NCI-H146 treated with DMSO at 0.1 percent for 48 hours (cell line): Measurements from ENCODE around the gene SND1.
"Not testable (repeated sequence)": the region's sequence is repeated elsewhere in the genome, so short reads cannot be mapped to it uniquely, and the experiment has no call there.

Source experiments
- DNase-seq: peaks from one replicate; lab custom pipeline; 2025; ENCODE audit not compliant: unreplicated experiment; lab: John Stamatoyannopoulos, UW

The SND1 gene

DNA sequence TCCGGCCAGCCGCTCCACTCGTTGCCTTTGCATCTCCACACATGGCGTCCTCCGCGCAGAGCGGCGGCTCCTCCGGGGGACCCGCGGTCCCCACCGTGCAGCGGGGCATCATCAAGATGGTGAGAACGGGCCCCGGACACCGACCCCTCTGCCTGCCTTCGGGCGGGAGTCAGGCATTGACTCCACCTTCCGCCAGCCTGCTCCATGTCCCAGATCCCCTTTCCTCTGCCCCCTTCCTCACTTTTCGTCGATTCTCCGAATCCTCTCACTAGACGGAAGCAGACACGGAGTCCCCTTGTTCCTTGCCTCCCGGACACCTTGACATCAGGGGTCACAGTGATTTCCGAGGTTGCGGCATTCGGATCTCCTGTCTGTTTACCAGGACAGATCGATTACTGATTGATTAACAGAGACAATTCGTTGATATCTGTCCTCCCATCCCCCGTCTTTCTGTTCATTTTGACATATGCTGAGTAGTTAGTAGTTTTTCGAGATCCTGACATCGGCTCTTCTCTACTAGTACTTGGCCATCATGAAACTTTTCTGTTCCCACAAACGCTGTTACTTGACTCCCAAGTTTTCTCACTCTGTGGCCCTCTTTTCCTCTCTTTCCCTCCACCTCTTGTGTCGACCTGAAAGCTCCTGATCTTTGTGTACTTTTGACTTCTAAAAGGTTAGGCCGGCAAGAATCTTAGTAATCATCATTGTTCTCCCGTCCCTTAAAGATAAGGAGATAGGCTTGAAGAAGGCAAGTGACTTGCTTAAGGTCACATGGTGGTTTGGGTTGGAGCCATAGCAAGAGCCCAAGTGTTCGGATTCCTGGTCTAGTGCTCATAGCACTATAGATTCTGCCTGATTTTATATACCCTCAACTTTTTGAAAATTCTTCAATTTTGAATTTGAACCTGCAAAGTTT is 597 bp downstream of the SND1 start:
- no peak for DNase-seq

DNA sequence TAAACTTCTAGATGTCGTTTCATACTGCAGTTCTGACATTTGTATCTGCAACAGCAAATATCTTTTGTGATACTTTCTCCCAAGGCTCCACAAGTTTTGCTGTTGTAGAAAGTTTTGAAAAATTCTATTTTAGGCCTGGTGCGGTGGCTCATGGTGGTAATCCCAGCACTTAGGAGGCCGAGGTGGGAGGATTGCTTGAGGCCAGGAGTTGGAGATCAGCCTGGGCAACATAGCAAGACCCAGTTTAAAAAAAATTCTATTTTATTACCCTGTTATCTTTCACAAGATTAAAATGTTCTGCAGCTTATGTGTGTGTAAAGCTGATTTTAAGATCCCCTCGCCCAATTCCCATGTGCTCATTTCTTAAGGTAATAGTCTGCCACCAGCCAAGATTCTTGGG is 1.4 kb downstream of the SND1 start:
- no peak for DNase-seq

GRCh38 chr7:127654404-127655394 is 2.7 kb downstream of the SND1 start:
- no peak for DNase-seq

GRCh38 chr7:127655720-127656119 is 3.7 kb downstream of the SND1 start:
- no peak for DNase-seq

DNA sequence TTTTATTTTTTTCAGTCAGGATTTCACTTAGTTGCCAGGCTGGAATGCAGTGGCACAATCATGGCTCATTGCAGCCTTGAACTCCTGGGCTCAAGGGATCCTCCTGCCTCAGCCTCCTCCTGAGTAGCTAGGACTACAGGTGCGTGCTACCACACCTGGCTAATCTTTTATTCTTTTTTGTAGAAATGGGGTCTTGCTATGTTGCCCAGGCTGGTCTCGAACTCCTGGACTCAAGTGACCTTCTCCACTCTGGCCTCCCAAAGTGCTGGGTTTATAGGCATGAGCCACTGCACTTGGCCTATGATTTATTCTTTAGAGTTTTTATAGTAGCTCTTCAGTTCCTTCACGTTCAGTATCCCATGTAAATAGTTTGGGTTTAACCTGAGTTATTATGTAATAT is 5.5 kb downstream of the SND1 start:
- DNase-seq, result no peak

DNA sequence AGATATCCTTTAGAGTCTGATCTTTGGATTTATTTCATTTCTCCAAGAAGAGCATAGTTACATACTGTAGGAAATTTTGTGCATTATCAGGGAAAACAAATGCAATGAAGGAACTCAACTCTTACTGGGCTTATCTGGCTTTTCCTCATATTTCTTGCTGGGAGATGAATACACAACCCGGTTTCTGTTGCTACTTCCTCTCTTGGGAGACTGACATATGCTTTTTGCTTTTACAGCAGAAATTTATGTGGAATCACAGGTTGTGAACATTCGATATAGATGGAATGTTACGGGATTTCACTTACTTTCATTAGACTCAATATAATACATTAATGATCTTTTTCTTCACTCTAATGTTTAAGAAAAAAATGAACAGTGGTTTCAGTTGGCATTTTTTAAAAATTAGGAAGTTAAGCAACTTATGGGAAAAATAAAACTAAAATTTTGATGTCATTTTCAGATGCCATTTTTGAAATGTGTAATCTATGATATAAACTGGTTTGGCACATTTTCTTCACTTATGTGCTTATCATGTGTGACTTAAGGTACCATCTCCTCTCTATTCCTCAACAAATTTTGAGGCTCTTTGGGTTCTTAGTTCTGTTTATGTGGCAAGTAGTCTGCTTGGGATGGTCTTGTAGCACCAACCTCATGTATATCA is 7.1 kb downstream of the SND1 start:
- DNase-seq, result no peak

DNA sequence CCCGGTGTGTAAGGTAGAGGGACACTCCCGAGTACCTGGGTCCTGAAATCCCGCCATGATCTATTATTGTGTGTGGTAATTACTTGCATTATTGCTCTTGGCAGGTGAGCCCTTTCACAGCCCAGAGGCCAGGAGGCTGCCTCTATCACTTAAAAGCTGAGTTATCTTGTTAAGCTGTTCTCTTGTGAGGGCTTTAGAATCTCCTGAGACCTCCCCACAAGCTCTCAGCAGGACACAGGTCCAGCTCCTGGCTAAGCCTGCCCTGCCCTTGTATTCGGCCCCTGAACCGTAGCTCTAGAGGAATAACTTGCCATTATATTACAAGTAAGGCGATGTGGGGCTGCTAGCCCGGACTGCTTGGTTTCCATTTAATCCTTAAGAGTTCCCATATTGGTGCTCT is 13.9 kb downstream of the SND1 start:
- DNase-seq, result peak; percentile 68

DNA sequence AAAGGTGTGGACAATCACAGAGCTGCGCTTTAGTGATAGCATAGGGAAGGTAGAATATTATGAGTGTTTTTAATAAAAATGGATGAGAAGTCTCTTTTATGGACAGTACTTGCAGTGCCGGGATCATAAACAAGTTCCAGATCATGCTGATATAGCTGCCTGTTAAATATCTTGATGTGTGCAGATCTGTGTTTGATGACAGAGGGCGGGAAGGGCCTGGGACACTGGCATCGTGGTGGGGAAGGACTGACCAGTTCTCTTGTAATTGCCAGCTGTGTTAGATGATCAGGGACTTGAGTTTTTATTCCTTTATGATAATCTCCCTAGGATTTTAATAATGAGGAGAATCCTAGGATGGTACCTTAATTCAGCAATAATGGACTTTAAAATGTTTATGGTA is 14.6 kb downstream of the SND1 start:
- DNase-seq, result no peak

GRCh38 chr7:127667017-127667670 is 15.2 kb downstream of the SND1 start:
- no peak for DNase-seq

- DNase-seq, result no peak
These were observed 16.0 kb downstream of the SND1 start for GRCh38 chr7:127667759-127668530.

DNA sequence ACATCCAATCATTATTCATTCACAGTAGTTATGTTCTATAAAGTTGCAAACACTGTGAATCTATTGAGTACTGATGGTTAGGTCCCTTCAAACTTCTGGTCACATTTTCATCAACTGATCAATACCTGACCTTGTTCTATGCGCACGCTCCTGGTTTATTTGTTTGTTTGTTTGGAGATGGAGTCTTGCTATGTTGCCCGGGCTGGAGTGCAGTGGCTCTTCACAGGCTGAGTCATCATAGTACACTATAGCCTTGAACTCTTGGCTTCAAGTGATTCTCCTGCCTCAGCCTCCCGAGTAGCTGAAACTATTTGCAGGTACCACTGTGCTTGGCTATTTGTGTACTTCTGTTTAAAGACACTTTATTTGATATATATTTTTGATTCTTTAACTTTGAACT is 19.3 kb downstream of the SND1 start:
- DNase-seq, result no peak

GRCh38 chr7:127673902-127674301 is 21.9 kb downstream of the SND1 start:
- DNase-seq, result no peak

GRCh38 chr7:127674361-127674760 is 22.4 kb downstream of the SND1 start:
- DNase-seq, result no peak

- DNase-seq, result not testable (repeated sequence)
These were observed 22.9 kb downstream of the SND1 start for GRCh38 chr7:127674923-127675322.

DNA sequence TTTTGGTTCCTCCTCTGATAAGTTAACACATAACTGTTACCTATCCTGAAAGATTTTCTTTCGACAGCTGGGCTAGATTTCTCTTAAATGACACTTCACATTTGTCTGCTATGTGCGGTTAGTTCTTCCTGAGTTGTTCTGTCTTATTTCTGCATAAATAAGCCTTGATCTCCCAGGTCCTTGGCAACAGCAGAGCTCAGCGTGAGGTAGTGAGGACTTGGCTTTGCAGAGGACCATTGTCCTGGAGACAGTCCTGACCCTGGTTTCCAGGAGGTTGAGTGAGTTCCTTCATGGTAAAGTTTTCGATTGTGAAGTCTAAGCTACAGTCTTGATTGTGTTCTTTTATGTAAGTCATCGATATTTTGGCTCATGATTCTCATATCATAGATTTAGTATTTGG is 23.7 kb downstream of the SND1 start:
- no peak for DNase-seq

- DNase-seq, result no peak
These were observed 25.6 kb downstream of the SND1 start for GRCh38 chr7:127677433-127678230.

DNA sequence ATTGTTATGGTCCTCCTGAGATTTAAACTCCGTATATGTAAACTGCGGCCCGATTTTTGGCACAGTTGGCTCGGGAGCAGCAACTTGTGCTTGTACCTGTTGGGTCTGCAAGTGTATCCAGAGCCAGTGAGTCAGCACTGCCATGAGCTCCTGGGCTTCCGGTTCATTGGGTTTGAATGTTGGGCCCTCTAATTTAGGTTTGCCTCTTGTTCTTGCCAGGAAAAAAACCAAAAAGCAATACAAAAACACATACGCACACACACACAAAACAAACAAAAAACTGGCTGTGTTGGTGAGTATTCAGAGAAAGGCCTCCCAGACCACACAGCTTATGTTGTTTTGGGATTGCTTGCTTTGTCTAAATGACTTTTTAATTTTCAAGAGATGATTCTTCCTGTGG is 26.3 kb downstream of the SND1 start:
- no peak for DNase-seq

DNA sequence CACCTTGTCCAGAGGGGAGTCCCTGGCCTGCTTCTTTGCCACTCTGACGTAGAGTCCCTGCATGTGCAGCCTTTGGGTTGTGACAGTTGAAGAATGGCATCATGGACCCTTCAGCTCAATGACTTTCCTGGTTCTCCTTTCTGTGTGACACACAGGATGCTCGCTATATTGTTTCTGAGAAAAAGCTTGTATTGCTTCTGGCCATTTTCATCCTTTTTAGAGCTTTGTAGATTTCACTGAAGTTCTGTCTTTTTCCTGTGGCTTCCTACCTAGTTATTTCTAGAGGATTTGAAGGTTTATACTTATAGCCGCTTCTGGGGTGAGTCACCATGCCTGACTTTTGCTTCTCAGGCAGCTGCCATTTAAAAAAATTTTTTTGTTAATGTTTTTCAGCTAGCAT is 27.0 kb downstream of the SND1 start:
- DNase-seq, result no peak

GRCh38 chr7:127680983-127681382 is 29.0 kb downstream of the SND1 start:
- no peak for DNase-seq
